HEK293 (cell line): ENCODE results near the gene TSC22D1.

ENCODE experiments used
- CTCF ChIP-seq: fragments of 450-650 bp; formaldehyde crosslinking; IDR thresholded peaks from 2 replicates; pipeline ENCODE4 v1.5.1; 2016; ENCODE audit warnings: missing biosample characterization, missing genetic modification characterization
- IKZF3 ChIP-seq: fragments of 450-650 bp; IDR thresholded peaks from 2 replicates; pipeline ENCODE4 v1.5.0; 2018; ENCODE audit warnings: missing biosample characterization, mild to moderate bottlenecking, missing genetic modification characterization, moderate library complexity
- PATZ1 ChIP-seq: fragments of 450-650 bp; formaldehyde crosslinking; IDR thresholded peaks from 2 replicates; pipeline ENCODE4 v1.5.1; 2016; ENCODE audit warnings: missing biosample characterization, missing genetic modification characterization
- ZBTB10 ChIP-seq: fragments of 450-650 bp; formaldehyde crosslinking; IDR thresholded peaks from 2 replicates; pipeline ENCODE4 v1.5.1; 2016; ENCODE audit warnings: missing biosample characterization, missing genetic modification characterization
- ZNF157 ChIP-seq: fragments of 450-650 bp; formaldehyde crosslinking; IDR thresholded peaks from 2 replicates; pipeline ENCODE4 v1.5.1; 2016; ENCODE audit warnings: missing biosample characterization, missing genetic modification characterization
- ZNF558 ChIP-seq: fragments of 450-650 bp; formaldehyde crosslinking; IDR thresholded peaks from 2 replicates; pipeline ENCODE4 v1.5.1; 2016; ENCODE audit warnings: missing biosample characterization, missing genetic modification characterization
- ZNF585B ChIP-seq: fragments of 450-650 bp; formaldehyde crosslinking; IDR thresholded peaks from 2 replicates; pipeline ENCODE4 v1.5.1; 2016; ENCODE audit warnings: missing biosample characterization, missing genetic modification characterization
- ZNF707 ChIP-seq: fragments of 450-650 bp; formaldehyde crosslinking; IDR thresholded peaks from 2 replicates; pipeline ENCODE4 v1.5.1; 2016; ENCODE audit warnings: missing biosample characterization, missing genetic modification characterization
- ZNF785 ChIP-seq: fragments of 450-650 bp; formaldehyde crosslinking; IDR thresholded peaks from 2 replicates; pipeline ENCODE4 v1.5.1; 2016; ENCODE audit warnings: missing biosample characterization, missing genetic modification characterization

GRCh38 chr13:44425041-44425814 lies 150.9 kb downstream of the TSC22D1 start:
- TF ChIP-seq PATZ1 (tag by site-specific recombination) (no peak), ZNF157 (tag by site-specific recombination) (no peak), IKZF3 (tag by site-specific recombination) (no peak), ZNF785 (tag by site-specific recombination) (no peak), ZNF585B (peak; percentile 48), ZBTB10 (tag by site-specific recombination) (no peak), ZNF558 (no peak), ZNF707 (tag by site-specific recombination) (no peak), CTCF (tag by site-specific recombination) (no peak)
